Measurements from ENCODE around the gene FARP2. TPM values are rescaled to one million over a fixed set of nuclear protein-coding genes. Genes with fewer than 3 reads are reported as not detected.

Gene FARP2
- total and polyA plus RNA-seq, 4 donors, result 5.8 to 30.9 (median 14.3) TPM

- Histone ChIP-seq H3K27me3 (ENCODE audit: control insufficient read depth in 4 of 4, insufficient read depth in 4 of 4, low read length in 3 of 4) (no peaks in the 10 kb centered on the region), H3K4me1 (ENCODE audit: control insufficient read depth in 4 of 4, insufficient read depth in 4 of 4, low read length in 3 of 4) (no peaks in the 10 kb centered on the region), H3K36me3 (ENCODE audit: control insufficient read depth in 4 of 4, insufficient read depth in 3 of 4, low read depth in 1 of 4, low read length in 3 of 4) (peaks cover 11 to 62% (median 19%) of the 10 kb centered on the region in 4 donors), H3K9me3 (ENCODE audit: control insufficient read depth in 4 of 4, low read length in 3 of 4) (no peaks in the 10 kb centered on the region), H3K27ac (ENCODE audit: low read depth in 1 of 2, low read length in 2 of 2) (no peak overlapping the region), H3K9ac (ENCODE audit: low read depth in 1 of 2, low read length in 2 of 2) (no peak overlapping the region), H3K4me3 (ENCODE audit: low read depth in 1 of 3, low read length in 3 of 3) (no peak overlapping the region)
- no peak for DNase-seq (ENCODE audit: low spot score)
- 90% methylated on average over 29 of the region's 29 CpGs for WGBS
- TF ChIP-seq REST (IDR thresholded peaks at IDR 0.05) (no peak), HNF4G (IDR thresholded peaks at IDR 0.05) (no peak), CTCF (IDR thresholded peaks at IDR 0.05; ENCODE audit: low read depth, low read length, missing input control) (no peak), SP1 (IDR thresholded peaks at IDR 0.05) (no peak)
Observed at GRCh38 chr2:241496904-241497877, 141.1 kb downstream of the FARP2 start.

GRCh38 chr2:241498115-241499070, 142.3 kb downstream of the FARP2 start:
- Histone ChIP-seq H3K9me3 (ENCODE audit: control insufficient read depth in 4 of 4, low read length in 3 of 4) (no peaks in the 10 kb centered on the region), H3K9ac (ENCODE audit: low read depth in 1 of 2, low read length in 2 of 2) (no peak overlapping the region), H3K36me3 (ENCODE audit: control insufficient read depth in 4 of 4, insufficient read depth in 3 of 4, low read depth in 1 of 4, low read length in 3 of 4) (peaks cover 10 to 52% (median 14%) of the 10 kb centered on the region in 4 donors), H3K27me3 (ENCODE audit: control insufficient read depth in 4 of 4, insufficient read depth in 4 of 4, low read length in 3 of 4) (no peaks in the 10 kb centered on the region), H3K4me3 (ENCODE audit: low read depth in 1 of 3, low read length in 3 of 3) (no peak overlapping the region), H3K27ac (ENCODE audit: low read depth in 1 of 2, low read length in 2 of 2) (no peak overlapping the region), H3K4me1 (ENCODE audit: control insufficient read depth in 4 of 4, insufficient read depth in 4 of 4, low read length in 3 of 4) (no peaks in the 10 kb centered on the region)
- DNase-seq (ENCODE audit: low spot score), result no peak
- TF ChIP-seq FOXA2 (IDR thresholded peaks at IDR 0.05) (no peak), HNF4G (IDR thresholded peaks at IDR 0.05) (no peak), FOXA1 (IDR thresholded peaks at IDR 0.05) (no peak), YY1 (IDR thresholded peaks at IDR 0.05) (no peak), RAD21 (IDR thresholded peaks at IDR 0.05) (no peak), TAF1 (conservative IDR thresholded peaks at IDR 0.05) (no peak), ZBTB33 (IDR thresholded peaks at IDR 0.05) (no peak), SP1 (IDR thresholded peaks at IDR 0.05) (no peak), REST (IDR thresholded peaks at IDR 0.05) (no peak), HNF4A (conservative IDR thresholded peaks at IDR 0.05) (no peak), JUND (IDR thresholded peaks at IDR 0.05) (no peak)
- WGBS, result 95% methylated on average over 36 of the region's 36 CpGs

Measured in liver (tissue), 9 donors.